Liver (tissue), 9 donors: ENCODE measurements around the gene PSTPIP1. TPM values are rescaled to one million over a fixed set of nuclear protein-coding genes. Genes with fewer than 3 reads are reported as not detected.

Experiments
- DNase-seq: peaks from one replicate; pipeline ENCODE4 v3.0.0-alpha.2; 2017; ENCODE audit warnings: low spot score
- H3K27ac ChIP-seq, 2 donors: one replicate each; pipeline ENCODE4 v1.7.0; 2013; ENCODE audit warnings: inconsistent platforms in 2 of 2, low read length in 2 of 2, control low read depth in 1 of 2, low read depth in 1 of 2, mild to moderate bottlenecking in 1 of 2
- H3K27me3 ChIP-seq, 4 donors: one replicate each; pipeline versions ENCODE4 v1.6.1 to v1.7.0; 2013; ENCODE audit warnings: low read length in 3 of 4, inconsistent platforms in 1 of 4, mild to moderate bottlenecking in 1 of 4, moderate library complexity in 1 of 4; ENCODE audit not compliant: control insufficient read depth in 4 of 4, insufficient read depth in 4 of 4
- H3K36me3 ChIP-seq, 4 donors: one replicate each; pipeline versions ENCODE4 v1.6.1 to v1.7.0; 2013; ENCODE audit warnings: low read length in 3 of 4, mild to moderate bottlenecking in 3 of 4, low read depth in 1 of 4, moderate library complexity in 1 of 4; ENCODE audit not compliant: control insufficient read depth in 4 of 4, insufficient read depth in 3 of 4
- H3K4me1 ChIP-seq, 4 donors: one replicate each; pipeline versions ENCODE4 v1.6.1 to v1.7.0; 2013; ENCODE audit warnings: low read length in 3 of 4, mild to moderate bottlenecking in 3 of 4, moderate library complexity in 1 of 4; ENCODE audit not compliant: control insufficient read depth in 4 of 4, insufficient read depth in 4 of 4
- H3K4me3 ChIP-seq, 3 donors: one replicate each; pipeline versions ENCODE4 v1.6.1 to v1.7.0; 2013; ENCODE audit warnings: low read length in 3 of 3, control low read depth in 1 of 3, low read depth in 1 of 3, mild to moderate bottlenecking in 1 of 3
- H3K9ac ChIP-seq, 2 donors: one replicate each; pipeline ENCODE4 v1.7.0; 2013; ENCODE audit warnings: low read length in 2 of 2, mild to moderate bottlenecking in 2 of 2, moderate library complexity in 2 of 2, control low read depth in 1 of 2, low read depth in 1 of 2
- H3K9me3 ChIP-seq, 4 donors: one replicate each; pipeline versions ENCODE4 v1.6.1 to v1.7.0; 2013; ENCODE audit warnings: low read length in 3 of 4; ENCODE audit not compliant: control insufficient read depth in 4 of 4
- EGR1 ChIP-seq, 2 donors: IDR thresholded peaks; 2 replicates each; pipeline ENCODE4 v1.6.1; 2016 to 2018; ENCODE audit warnings: antibody characterized with exemption in 2 of 2, low read depth in 2 of 2
- FOXA1 ChIP-seq: IDR thresholded peaks from 2 replicates; pipeline ENCODE4 v1.6.1; 2016; ENCODE audit warnings: antibody characterized with exemption
- FOXA2 ChIP-seq: IDR thresholded peaks from 2 replicates; pipeline ENCODE4 v1.6.1; 2016; ENCODE audit warnings: antibody characterized with exemption
- GABPA ChIP-seq, 2 donors: IDR thresholded peaks in 1 of 2; conservative IDR thresholded peaks in 1 of 2; 2 replicates each; pipeline ENCODE4 v1.6.1; 2016; ENCODE audit warnings: antibody characterized with exemption in 2 of 2, mild to moderate bottlenecking in 1 of 2, moderate library complexity in 1 of 2
- HNF4A ChIP-seq, 2 donors: conservative IDR thresholded peaks; 2 replicates each; pipeline ENCODE4 v1.6.1; 2016; ENCODE audit warnings: antibody characterized with exemption in 2 of 2, mild to moderate bottlenecking in 2 of 2
- HNF4G ChIP-seq: IDR thresholded peaks from 2 replicates; pipeline ENCODE4 v1.6.1; 2016; ENCODE audit warnings: antibody characterized with exemption
- JUND ChIP-seq, 2 donors: IDR thresholded peaks; 2 replicates each; pipeline ENCODE4 v1.6.1; 2016; ENCODE audit warnings: antibody characterized with exemption in 2 of 2
- NR2F2 ChIP-seq: IDR thresholded peaks from 2 replicates; pipeline ENCODE4 v1.6.1; 2016; ENCODE audit warnings: antibody characterized with exemption
- RAD21 ChIP-seq, 2 donors: IDR thresholded peaks; 2 replicates each; pipeline ENCODE4 v1.6.1; 2016; ENCODE audit warnings: antibody characterized with exemption in 2 of 2, mild to moderate bottlenecking in 2 of 2
- RXRA ChIP-seq, 2 donors: IDR thresholded peaks; 2 replicates each; pipeline ENCODE4 v1.6.1; 2017 to 2018; ENCODE audit warnings: antibody characterized with exemption in 2 of 2, mild to moderate bottlenecking in 1 of 2
- SP1 ChIP-seq: IDR thresholded peaks from 2 replicates; pipeline ENCODE4 v1.6.1; 2018; ENCODE audit warnings: antibody characterized with exemption, mild to moderate bottlenecking
- TAF1 ChIP-seq: conservative IDR thresholded peaks from 2 replicates; pipeline ENCODE4 v1.6.1; 2016; ENCODE audit warnings: antibody characterized with exemption, mild to moderate bottlenecking
- YY1 ChIP-seq: IDR thresholded peaks from 2 replicates; pipeline ENCODE4 v1.6.1; 2016; ENCODE audit warnings: antibody characterized with exemption, mild to moderate bottlenecking
- WGBS: extraction: QIAGEN DNeasy Blood & Tissue Kit; methylation state at CpG from one replicate; pipeline ENCODE4 v1.1.7; 2013; 5-methylcytosine and 5-hydroxymethylcytosine counted together
- polyA plus RNA-seq, 2 donors: library from polyadenylated mRNA; stranded (reverse) in 1 of 2; unstranded in 1 of 2; fragments of 200-250 nt in 1 of 2; fragments of >200 nt in 1 of 2; fragmentation: Nextera tagmentation in 1 of 2; extraction: Ambion mirVana in 1 of 2; gene quantifications; one replicate each; pipeline versions ENCODE4 v1.2.1 to v1.2.3, GENCODE V29; 2013 to 2015
- total RNA-seq, 2 donors: library from RNA; depleted of rRNA; stranded (reverse); fragments of >200 nt; gene quantifications; one replicate each; pipeline ENCODE4 v1.2.3, GENCODE V29; 2014
- TF ChIP-seq, protein P1 (sequence below): fragments of 150-350 bp; IDR thresholded peaks from 2 replicates; pipeline ENCODE4 v1.5.1; 2017; ENCODE audit warnings: improper control_type of control experiment, low read depth, low read length; ENCODE audit not compliant: missing input control
- TF ChIP-seq, protein P2 (sequence below): IDR thresholded peaks from 2 replicates; pipeline ENCODE4 v1.6.1; 2016; ENCODE audit warnings: antibody characterized with exemption
- TF ChIP-seq, protein P3 (sequence below): IDR thresholded peaks from 2 replicates; pipeline ENCODE4 v1.6.1; 2016; ENCODE audit warnings: antibody characterized with exemption
- TF ChIP-seq, protein P4 (sequence below): IDR thresholded peaks from 2 replicates; pipeline ENCODE4 v1.6.1; 2016; ENCODE audit warnings: antibody characterized with exemption
- TF ChIP-seq, protein P5 (sequence below): IDR thresholded peaks from 2 replicates; pipeline ENCODE4 v1.6.1; 2016; ENCODE audit warnings: antibody characterized with exemption, mild to moderate bottlenecking
- donor health status: healthy.
- donor health status: healthy.
- donor health status: healthy.
- donor health status: healthy.
- donor health status: healthy.

The PSTPIP1 gene
- total and polyA plus RNA-seq, 4 donors: 1.1 to 4.6 (median 3.0) TPM

DNA sequence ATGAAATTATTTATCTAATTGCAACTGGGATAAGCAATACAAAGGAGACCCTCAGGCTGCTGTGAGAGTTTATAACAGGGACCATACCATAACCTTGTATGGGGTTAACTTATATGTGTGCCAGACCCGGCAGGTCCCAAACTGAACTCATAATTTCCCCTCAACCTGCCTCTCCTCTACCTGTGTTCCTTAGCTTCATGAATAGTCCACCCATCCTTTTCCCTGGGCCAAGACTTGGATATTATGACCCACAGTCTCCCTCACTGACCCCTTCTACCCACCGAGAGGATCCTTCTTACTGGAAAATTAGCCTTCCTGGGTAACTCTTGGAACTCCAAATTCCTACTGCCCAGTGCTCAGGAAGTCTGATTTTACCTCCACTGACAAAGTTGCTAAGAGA lies 79.4 kb downstream of the PSTPIP1 start:
- Histone ChIP-seq H3K4me1 (peaks cover 0 to 12% (median 8%) of the 10 kb centered on the region in 4 donors), H3K27ac (no peak overlapping the region), H3K4me3 (no peak overlapping the region), H3K36me3 (no peaks in the 10 kb centered on the region), H3K9me3 (no peaks in the 10 kb centered on the region), H3K27me3 (no peaks in the 10 kb centered on the region), H3K9ac (no peak overlapping the region)
- 83% methylated on average over 2 of the region's 2 CpGs for WGBS
- TF ChIP-seq EGR1 (IDR thresholded peaks at IDR 0.05; ENCODE audit: low read depth in 2 of 2) (no peak), SP1 (no peak), HNF4G (no peak), JUND (IDR thresholded peaks at IDR 0.05) (no peak), RAD21 (IDR thresholded peaks at IDR 0.05) (no peak), NR2F2 (no peak), FOXA2 (no peak), RXRA (IDR thresholded peaks at IDR 0.05) (no peak), FOXA1 (no peak), YY1 (no peak), TAF1 (no peak), GABPA (IDR thresholded peaks at IDR 0.05 in 1 of 2, conservative IDR thresholded peaks at IDR 0.05 in 1 of 2) (no peak)
- TF ChIP-seq, protein P1, sequence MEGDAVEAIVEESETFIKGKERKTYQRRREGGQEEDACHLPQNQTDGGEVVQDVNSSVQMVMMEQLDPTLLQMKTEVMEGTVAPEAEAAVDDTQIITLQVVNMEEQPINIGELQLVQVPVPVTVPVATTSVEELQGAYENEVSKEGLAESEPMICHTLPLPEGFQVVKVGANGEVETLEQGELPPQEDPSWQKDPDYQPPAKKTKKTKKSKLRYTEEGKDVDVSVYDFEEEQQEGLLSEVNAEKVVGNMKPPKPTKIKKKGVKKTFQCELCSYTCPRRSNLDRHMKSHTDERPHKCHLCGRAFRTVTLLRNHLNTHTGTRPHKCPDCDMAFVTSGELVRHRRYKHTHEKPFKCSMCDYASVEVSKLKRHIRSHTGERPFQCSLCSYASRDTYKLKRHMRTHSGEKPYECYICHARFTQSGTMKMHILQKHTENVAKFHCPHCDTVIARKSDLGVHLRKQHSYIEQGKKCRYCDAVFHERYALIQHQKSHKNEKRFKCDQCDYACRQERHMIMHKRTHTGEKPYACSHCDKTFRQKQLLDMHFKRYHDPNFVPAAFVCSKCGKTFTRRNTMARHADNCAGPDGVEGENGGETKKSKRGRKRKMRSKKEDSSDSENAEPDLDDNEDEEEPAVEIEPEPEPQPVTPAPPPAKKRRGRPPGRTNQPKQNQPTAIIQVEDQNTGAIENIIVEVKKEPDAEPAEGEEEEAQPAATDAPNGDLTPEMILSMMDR: no peak
- TF ChIP-seq, protein P2, sequence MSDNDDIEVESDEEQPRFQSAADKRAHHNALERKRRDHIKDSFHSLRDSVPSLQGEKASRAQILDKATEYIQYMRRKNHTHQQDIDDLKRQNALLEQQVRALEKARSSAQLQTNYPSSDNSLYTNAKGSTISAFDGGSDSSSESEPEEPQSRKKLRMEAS: no peak
- no peak for DNase-seq

DNA sequence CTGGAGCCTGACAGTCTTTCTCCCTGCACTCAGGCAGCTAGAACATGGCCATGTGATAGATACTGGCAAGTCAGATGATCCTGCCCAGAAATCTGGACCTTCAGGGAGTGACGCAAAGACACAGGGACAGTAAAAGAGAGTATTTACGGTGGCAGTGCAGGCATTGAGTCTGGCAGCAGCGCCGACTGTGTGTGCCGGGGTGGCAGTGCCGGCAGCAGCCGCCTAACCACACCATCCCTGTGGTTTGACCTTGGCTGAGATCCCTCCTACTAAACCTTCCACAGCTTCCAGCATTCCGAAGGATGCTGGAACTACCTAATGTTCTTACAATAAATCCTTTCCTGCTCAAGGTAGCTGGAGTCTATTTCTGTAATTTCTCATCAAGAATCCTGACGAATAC lies 80.6 kb downstream of the PSTPIP1 start:
- no peak overlapping the region for H3K9ac ChIP-seq
- no peaks in the 10 kb centered on the region for H3K9me3 ChIP-seq
- no peaks in the 10 kb centered on the region for H3K27me3 ChIP-seq
- peaks cover 0 to 3% (median 1%) of the 10 kb centered on the region in 4 donors for H3K4me1 ChIP-seq
- no peaks in the 10 kb centered on the region for H3K36me3 ChIP-seq
- no peak overlapping the region for H3K27ac ChIP-seq
- no peak overlapping the region for H3K4me3 ChIP-seq
- no peak for TF ChIP-seq FOXA1
- TF ChIP-seq, protein P1: no peak
- TF ChIP-seq, protein P3, sequence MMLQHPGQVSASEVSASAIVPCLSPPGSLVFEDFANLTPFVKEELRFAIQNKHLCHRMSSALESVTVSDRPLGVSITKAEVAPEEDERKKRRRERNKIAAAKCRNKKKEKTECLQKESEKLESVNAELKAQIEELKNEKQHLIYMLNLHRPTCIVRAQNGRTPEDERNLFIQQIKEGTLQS: no peak
- no peak for TF ChIP-seq NR2F2
- TF ChIP-seq RAD21 (IDR thresholded peaks at IDR 0.05): no peak
- TF ChIP-seq GABPA (IDR thresholded peaks at IDR 0.05 in 1 of 2, conservative IDR thresholded peaks at IDR 0.05 in 1 of 2): no peak
- TF ChIP-seq TAF1: no peak
- no peak for TF ChIP-seq SP1
- no peak for TF ChIP-seq FOXA2
- TF ChIP-seq EGR1 (IDR thresholded peaks at IDR 0.05; ENCODE audit: low read depth in 2 of 2): no peak
- TF ChIP-seq, protein P4, sequence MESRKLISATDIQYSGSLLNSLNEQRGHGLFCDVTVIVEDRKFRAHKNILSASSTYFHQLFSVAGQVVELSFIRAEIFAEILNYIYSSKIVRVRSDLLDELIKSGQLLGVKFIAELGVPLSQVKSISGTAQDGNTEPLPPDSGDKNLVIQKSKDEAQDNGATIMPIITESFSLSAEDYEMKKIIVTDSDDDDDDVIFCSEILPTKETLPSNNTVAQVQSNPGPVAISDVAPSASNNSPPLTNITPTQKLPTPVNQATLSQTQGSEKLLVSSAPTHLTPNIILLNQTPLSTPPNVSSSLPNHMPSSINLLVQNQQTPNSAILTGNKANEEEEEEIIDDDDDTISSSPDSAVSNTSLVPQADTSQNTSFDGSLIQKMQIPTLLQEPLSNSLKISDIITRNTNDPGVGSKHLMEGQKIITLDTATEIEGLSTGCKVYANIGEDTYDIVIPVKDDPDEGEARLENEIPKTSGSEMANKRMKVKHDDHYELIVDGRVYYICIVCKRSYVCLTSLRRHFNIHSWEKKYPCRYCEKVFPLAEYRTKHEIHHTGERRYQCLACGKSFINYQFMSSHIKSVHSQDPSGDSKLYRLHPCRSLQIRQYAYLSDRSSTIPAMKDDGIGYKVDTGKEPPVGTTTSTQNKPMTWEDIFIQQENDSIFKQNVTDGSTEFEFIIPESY: no peak
- no peak for TF ChIP-seq JUND (IDR thresholded peaks at IDR 0.05)
- TF ChIP-seq, protein P5, sequence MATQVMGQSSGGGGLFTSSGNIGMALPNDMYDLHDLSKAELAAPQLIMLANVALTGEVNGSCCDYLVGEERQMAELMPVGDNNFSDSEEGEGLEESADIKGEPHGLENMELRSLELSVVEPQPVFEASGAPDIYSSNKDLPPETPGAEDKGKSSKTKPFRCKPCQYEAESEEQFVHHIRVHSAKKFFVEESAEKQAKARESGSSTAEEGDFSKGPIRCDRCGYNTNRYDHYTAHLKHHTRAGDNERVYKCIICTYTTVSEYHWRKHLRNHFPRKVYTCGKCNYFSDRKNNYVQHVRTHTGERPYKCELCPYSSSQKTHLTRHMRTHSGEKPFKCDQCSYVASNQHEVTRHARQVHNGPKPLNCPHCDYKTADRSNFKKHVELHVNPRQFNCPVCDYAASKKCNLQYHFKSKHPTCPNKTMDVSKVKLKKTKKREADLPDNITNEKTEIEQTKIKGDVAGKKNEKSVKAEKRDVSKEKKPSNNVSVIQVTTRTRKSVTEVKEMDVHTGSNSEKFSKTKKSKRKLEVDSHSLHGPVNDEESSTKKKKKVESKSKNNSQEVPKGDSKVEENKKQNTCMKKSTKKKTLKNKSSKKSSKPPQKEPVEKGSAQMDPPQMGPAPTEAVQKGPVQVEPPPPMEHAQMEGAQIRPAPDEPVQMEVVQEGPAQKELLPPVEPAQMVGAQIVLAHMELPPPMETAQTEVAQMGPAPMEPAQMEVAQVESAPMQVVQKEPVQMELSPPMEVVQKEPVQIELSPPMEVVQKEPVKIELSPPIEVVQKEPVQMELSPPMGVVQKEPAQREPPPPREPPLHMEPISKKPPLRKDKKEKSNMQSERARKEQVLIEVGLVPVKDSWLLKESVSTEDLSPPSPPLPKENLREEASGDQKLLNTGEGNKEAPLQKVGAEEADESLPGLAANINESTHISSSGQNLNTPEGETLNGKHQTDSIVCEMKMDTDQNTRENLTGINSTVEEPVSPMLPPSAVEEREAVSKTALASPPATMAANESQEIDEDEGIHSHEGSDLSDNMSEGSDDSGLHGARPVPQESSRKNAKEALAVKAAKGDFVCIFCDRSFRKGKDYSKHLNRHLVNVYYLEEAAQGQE: no peak
- no peak for TF ChIP-seq YY1
- TF ChIP-seq HNF4G: no peak
- TF ChIP-seq RXRA (IDR thresholded peaks at IDR 0.05): no peak
- no peak for TF ChIP-seq HNF4A (conservative IDR thresholded peaks at IDR 0.05)
- TF ChIP-seq, protein P2: no peak
- no peak for DNase-seq
- 80% methylated on average over 9 of the region's 9 CpGs for WGBS
